K562 (cell line): ENCODE measurements around the gene NIM1K. TPM values are rescaled to one million over a fixed set of nuclear protein-coding genes. Genes with fewer than 3 reads are reported as not detected.
"Not testable (repeated sequence)": the region's sequence is repeated elsewhere in the genome, so short reads cannot be mapped to it uniquely, and the experiment has no call there.

Experiments
- ATAC-seq: fragments of 200-7000 bp; cut with Tn5 transposase; 3 replicates; pipeline ENCODE4 v1.9.1; 2020; ENCODE audit warnings: moderate library complexity
- BruUV-seq: library from RNA; stranded (reverse); fragments of 400-500 nt; replicated peaks from 2 replicates; lab custom pipeline; 2021; lab: Mats Ljungman, UMichigan
- CTCF ChIA-PET: fragments of 300-600 bp; formaldehyde crosslinking; extraction: SDS; loops from one replicate; lab custom pipeline; 2021; ENCODE audit warnings: low intra/inter-chr PET ratio; lab: Yijun Ruan, JAX
- POLR2A ChIA-PET: fragments of 300-600, 350-650 bp; sonication (Branson Sonifier 250); formaldehyde crosslinking; extraction: SDS; loops from one replicate; lab custom pipeline; 2021; ENCODE audit warnings: antibody characterized with exemption, inconsistent platforms; lab: Yijun Ruan, JAX
- DNase-seq, 4 experiments: peaks; one replicate each; pipeline versions ENCODE4 v3.0.0 to v3.0.0-alpha.2; 2011 to 2018; ENCODE audit warnings: low spot score in 3 of 4, mixed read lengths in 3 of 4; ENCODE audit errors: extremely low read depth in 1 of 4
- FAIRE-seq: peaks from 2 replicates; lab custom pipeline; 2011; peaks lifted over from hg19 to GRCh38; lab: Jason Lieb, UNC
- H2AFZ ChIP-seq: 2 replicates; pipeline ENCODE4 v1.6.0; 2011; ENCODE audit warnings: low read depth, low read length, control low read depth, inconsistent platforms
- H3K27ac ChIP-seq: fragments of 200-600 bp; 3 replicates; pipeline ENCODE4 v1.8.0; 2011; ENCODE audit warnings: low read depth, mild to moderate bottlenecking, control low read depth, inconsistent platforms, low read length, moderate library complexity, mixed read lengths; ENCODE audit errors: extremely low read depth
- H3K27me3 ChIP-seq, 2 experiments: fragments of 300-600 bp in 1 of 2; 2 replicates in 1 of 2; 3 replicates in 1 of 2; pipeline versions ENCODE4 v1.6.0 to v1.8.0; 2011; ENCODE audit warnings: inconsistent platforms in 2 of 2, low read length in 2 of 2, mild to moderate bottlenecking in 1 of 2, mixed read lengths in 1 of 2, moderate library complexity in 1 of 2; ENCODE audit not compliant: control insufficient read depth in 2 of 2, insufficient read depth in 2 of 2
- H3K36me3 ChIP-seq: fragments of 300-600 bp; 3 replicates; pipeline ENCODE4 v1.8.0; 2011; ENCODE audit warnings: mild to moderate bottlenecking, low read length, inconsistent platforms; ENCODE audit not compliant: control insufficient read depth, insufficient read depth
- H3K4me1 ChIP-seq, 2 experiments: fragments of 200-600 bp in 1 of 2; replicated peaks in 1 of 2; 2 replicates in 1 of 2; 3 replicates in 1 of 2; pipeline versions ENCODE4 v1.5.1 to v1.8.0; 2011; ENCODE audit warnings: inconsistent platforms in 2 of 2, low read length in 2 of 2, mild to moderate bottlenecking in 1 of 2, mixed read lengths in 1 of 2, moderate library complexity in 1 of 2; ENCODE audit not compliant: control insufficient read depth in 2 of 2, insufficient read depth in 2 of 2
- H3K4me2 ChIP-seq: 2 replicates; pipeline ENCODE4 v1.6.1; 2011; ENCODE audit warnings: low read length, control low read depth, inconsistent platforms, mixed read lengths; ENCODE audit not compliant: insufficient read depth
- H3K4me3 ChIP-seq: fragments of 200-600 bp; sonication (generic), shearing (Covaris generic); 2 replicates; pipeline ENCODE4 v1.5.1; 2016; ENCODE audit warnings: control low read depth, inconsistent platforms
- H3K79me2 ChIP-seq: fragments of 200-600 bp; 3 replicates; pipeline ENCODE4 v1.8.0; 2011; ENCODE audit warnings: low read length, inconsistent platforms; ENCODE audit not compliant: control insufficient read depth, insufficient read depth
- H3K9ac ChIP-seq, 2 experiments: 2 replicates each; pipeline versions ENCODE4 v1.6.0 to v1.6.1; 2011; ENCODE audit warnings: low read depth in 2 of 2, low read length in 2 of 2, control low read depth in 1 of 2, inconsistent platforms in 1 of 2, mild to moderate bottlenecking in 1 of 2, mixed read lengths in 1 of 2; ENCODE audit not compliant: insufficient read depth in 1 of 2
- H3K9me1 ChIP-seq: one replicate; pipeline ENCODE4 v1.6.0; 2011; ENCODE audit warnings: inconsistent platforms, mild to moderate bottlenecking, low read length, moderate library complexity; ENCODE audit not compliant: control insufficient read depth, insufficient read depth
- H3K9me3 ChIP-seq: replicated peaks from 2 replicates; pipeline ENCODE4 v1.5.1; 2011; ENCODE audit warnings: low read depth, low read length, inconsistent platforms; ENCODE audit not compliant: control insufficient read depth, insufficient read depth
- H4K20me1 ChIP-seq: replicated peaks from 2 replicates; pipeline ENCODE4 v1.6.1; 2011; ENCODE audit warnings: low read length, inconsistent platforms, mixed read lengths; ENCODE audit not compliant: control insufficient read depth, insufficient read depth
- EP300 ChIP-seq: IDR thresholded peaks from 2 replicates; pipeline ENCODE4 v1.6.1; 2012; ENCODE audit warnings: low read length, improper control_type of control experiment
- MGA ChIP-seq: fragments of 450-650 bp; IDR thresholded peaks from 2 replicates; pipeline ENCODE4 v1.6.1; 2016; ENCODE audit warnings: mild to moderate bottlenecking, moderate library complexity
- NFE2L1 ChIP-seq: fragments of 450-650 bp; IDR thresholded peaks from 2 replicates; pipeline ENCODE4 v1.6.1; 2016; ENCODE audit warnings: missing genetic modification characterization, low read depth, mild to moderate bottlenecking, missing compliant biosample characterization, moderate library complexity, borderline replicate concordance
- WGBS: fragments of 100-300 bp; shearing (Covaris generic); methylation state at CpG from one replicate; pipeline ENCODE4 v1.1.6; 2016; ENCODE audit warnings: low coverage, mixed read lengths; ENCODE audit not compliant: insufficient coverage; ENCODE audit errors: missing lambda C conversion rate; 5-methylcytosine and 5-hydroxymethylcytosine counted together
- in situ Hi-C: fragments of 300-500 bp; cut with MboI; formaldehyde crosslinking; loops from 4 replicates; pipeline ENCODE4 v1.15.0; 2018; ENCODE audit warnings: inconsistent platforms, mixed read lengths
- intact Hi-C: fragments of 100-400 bp; cut with micrococcal nuclease; formaldehyde crosslinking; loops from 2 replicates; pipeline ENCODE4 v1.14.2; 2022
- polyA plus RNA-seq, 8 experiments: library from polyadenylated mRNA; depleted of rRNA in 4 of 8; stranded (reverse) in 5 of 8; unstranded in 3 of 8; fragments of >200 nt; fragmentation: Nextera tagmentation in 2 of 8; fragmentation: Illumina TruSeq in 1 of 8; extraction: Ambion mirVana in 2 of 8; extraction: Trizol in 1 of 8; gene quantifications; 2 replicates each; pipeline versions ENCODE4 v1.2.1 to v1.2.3, GENCODE V29; 2011 to 2014; ENCODE audit warnings: inconsistent platforms in 1 of 8, missing spikeins in 1 of 8
- total RNA-seq, 7 experiments: library from RNA; depleted of rRNA in 6 of 7; stranded (reverse); fragments of >200 nt in 6 of 7; fragmentation: Illumina TruSeq in 2 of 7; extraction: Trizol in 2 of 7; gene quantifications; 2 replicates each; pipeline versions ENCODE4 v1.2.1 to v1.2.3, GENCODE V29; 2011 to 2021; ENCODE audit warnings: low replicate concordance in 1 of 7
- TF ChIP-seq, protein P1 (sequence below): fragments of 450-650 bp; IDR thresholded peaks from 2 replicates; pipeline ENCODE4 v1.7.1; 2018; ENCODE audit warnings: mild to moderate bottlenecking, low read depth; ENCODE audit not compliant: partially characterized antibody

Gene NIM1K
- total and polyA plus RNA-seq, 9 of the 15 experiments (the other 6 are each of a cell fraction or from before 2014, with no cell fraction given), result 0.03 to 0.34 (median 0.08) TPM; not detected in 3

DNA sequence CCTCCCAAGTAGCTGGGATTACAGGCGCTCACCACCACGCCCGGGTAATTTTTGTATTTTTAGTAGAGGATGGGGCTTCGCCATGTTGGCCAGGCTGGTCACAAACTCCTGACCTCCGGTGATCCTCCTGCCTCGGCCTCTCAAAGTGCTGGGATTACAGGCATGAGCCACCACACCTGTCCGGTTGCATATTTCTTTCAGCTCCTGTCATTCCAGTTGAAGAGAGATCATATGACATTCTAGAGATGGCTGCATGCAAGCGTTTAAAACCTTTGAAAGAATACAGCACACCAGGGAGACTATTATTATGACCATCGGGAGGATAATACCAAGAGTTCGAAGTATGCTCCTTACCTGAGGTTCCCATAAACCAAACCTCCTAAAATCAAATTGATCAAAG, 9.6 kb upstream of the NIM1K start (continued):
- TF ChIP-seq MGA, result no peak
- TF ChIP-seq, protein P1, sequence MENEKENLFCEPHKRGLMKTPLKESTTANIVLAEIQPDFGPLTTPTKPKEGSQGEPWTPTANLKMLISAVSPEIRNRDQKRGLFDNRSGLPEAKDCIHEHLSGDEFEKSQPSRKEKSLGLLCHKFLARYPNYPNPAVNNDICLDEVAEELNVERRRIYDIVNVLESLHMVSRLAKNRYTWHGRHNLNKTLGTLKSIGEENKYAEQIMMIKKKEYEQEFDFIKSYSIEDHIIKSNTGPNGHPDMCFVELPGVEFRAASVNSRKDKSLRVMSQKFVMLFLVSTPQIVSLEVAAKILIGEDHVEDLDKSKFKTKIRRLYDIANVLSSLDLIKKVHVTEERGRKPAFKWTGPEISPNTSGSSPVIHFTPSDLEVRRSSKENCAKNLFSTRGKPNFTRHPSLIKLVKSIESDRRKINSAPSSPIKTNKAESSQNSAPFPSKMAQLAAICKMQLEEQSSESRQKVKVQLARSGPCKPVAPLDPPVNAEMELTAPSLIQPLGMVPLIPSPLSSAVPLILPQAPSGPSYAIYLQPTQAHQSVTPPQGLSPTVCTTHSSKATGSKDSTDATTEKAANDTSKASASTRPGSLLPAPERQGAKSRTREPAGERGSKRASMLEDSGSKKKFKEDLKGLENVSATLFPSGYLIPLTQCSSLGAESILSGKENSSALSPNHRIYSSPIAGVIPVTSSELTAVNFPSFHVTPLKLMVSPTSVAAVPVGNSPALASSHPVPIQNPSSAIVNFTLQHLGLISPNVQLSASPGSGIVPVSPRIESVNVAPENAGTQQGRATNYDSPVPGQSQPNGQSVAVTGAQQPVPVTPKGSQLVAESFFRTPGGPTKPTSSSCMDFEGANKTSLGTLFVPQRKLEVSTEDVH, result no peak
- no peak for TF ChIP-seq NFE2L1 (tag)
- TF ChIP-seq EP300, result no peak

GRCh38 chr5:43183101-43183500, 8.9 kb upstream of the NIM1K start:
- H3K9ac ChIP-seq, CTCF ChIA-PET, in situ Hi-C loops, H3K9me3 ChIP-seq, H3K4me3 ChIP-seq, ATAC-seq, H3K27me3 ChIP-seq, H3K27ac ChIP-seq, H3K79me2 ChIP-seq, intact Hi-C loops, H3K4me1 ChIP-seq, H3K4me2 ChIP-seq, H3K9me1 ChIP-seq, H4K20me1 ChIP-seq, H2AFZ ChIP-seq, POLR2A ChIA-PET, FAIRE-seq, DNase-seq, BruUV-seq, H3K36me3 ChIP-seq: not testable (repeated sequence)
- WGBS, result 82% methylated on average over 11 of the region's 11 CpGs
